GM13977 (cell line): ENCODE measurements around the gene MLPH.

Experiments
- DNase-seq: peaks from one replicate; pipeline ENCODE4 v3.0.0; 2012; ENCODE audit warnings: low spot score
- in situ Hi-C: fragments of 300-500 bp; cut with MboI; formaldehyde crosslinking; loops from one replicate; pipeline ENCODE4 v1.12.0; 2022; ENCODE audit warnings: low sequenced_read_pairs, low pct_unique_long_range_greater_than_20kb, mixed read lengths, inconsistent platforms; ENCODE audit not compliant: unreplicated experiment
- TF ChIP-seq, protein P1 (sequence below): IDR thresholded peaks from 2 replicates; pipeline ENCODE4 v1.5.1; 2012; ENCODE audit warnings: mild to moderate bottlenecking, control low read depth; ENCODE audit not compliant: insufficient read depth; ENCODE audit errors: extremely low read depth, missing control alignments

MLPH gene

DNA sequence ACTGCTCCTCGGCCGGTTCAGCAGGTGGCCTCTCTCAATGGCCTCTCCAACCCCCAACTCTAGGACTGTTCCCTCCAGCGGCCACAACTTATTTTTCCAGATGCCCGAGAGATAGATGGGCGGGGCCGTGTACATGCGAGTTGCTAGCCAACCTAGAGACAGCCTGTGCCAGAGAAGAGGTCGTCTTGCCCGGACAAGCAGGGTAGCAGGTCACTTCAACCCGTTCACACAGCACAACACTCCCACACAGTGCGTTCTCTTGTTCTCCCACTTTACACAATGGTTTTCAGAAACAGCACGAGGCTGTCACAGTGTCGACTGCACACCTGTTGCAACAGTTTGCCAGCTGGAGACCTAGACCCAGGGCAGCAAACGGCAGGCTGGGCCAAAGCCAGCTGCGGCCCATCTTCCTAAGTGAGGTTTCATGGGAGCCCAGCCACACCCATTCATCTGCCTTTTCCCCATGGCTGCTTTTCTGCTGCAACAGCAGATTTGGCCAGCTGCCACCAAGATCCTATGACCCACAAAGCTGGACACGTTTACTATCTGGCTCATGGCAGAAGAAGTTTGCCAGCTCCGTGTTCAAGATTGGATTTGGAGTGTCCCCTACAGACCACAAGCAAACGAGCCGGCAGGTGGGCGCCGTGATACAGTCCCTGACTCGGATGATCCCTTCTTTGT is 72.0 kb downstream of the MLPH start:
- TF ChIP-seq, protein P1, sequence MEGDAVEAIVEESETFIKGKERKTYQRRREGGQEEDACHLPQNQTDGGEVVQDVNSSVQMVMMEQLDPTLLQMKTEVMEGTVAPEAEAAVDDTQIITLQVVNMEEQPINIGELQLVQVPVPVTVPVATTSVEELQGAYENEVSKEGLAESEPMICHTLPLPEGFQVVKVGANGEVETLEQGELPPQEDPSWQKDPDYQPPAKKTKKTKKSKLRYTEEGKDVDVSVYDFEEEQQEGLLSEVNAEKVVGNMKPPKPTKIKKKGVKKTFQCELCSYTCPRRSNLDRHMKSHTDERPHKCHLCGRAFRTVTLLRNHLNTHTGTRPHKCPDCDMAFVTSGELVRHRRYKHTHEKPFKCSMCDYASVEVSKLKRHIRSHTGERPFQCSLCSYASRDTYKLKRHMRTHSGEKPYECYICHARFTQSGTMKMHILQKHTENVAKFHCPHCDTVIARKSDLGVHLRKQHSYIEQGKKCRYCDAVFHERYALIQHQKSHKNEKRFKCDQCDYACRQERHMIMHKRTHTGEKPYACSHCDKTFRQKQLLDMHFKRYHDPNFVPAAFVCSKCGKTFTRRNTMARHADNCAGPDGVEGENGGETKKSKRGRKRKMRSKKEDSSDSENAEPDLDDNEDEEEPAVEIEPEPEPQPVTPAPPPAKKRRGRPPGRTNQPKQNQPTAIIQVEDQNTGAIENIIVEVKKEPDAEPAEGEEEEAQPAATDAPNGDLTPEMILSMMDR, result no peak
- DNase-seq, result no peak
- in situ Hi-C loops, result no loop called here

DNA sequence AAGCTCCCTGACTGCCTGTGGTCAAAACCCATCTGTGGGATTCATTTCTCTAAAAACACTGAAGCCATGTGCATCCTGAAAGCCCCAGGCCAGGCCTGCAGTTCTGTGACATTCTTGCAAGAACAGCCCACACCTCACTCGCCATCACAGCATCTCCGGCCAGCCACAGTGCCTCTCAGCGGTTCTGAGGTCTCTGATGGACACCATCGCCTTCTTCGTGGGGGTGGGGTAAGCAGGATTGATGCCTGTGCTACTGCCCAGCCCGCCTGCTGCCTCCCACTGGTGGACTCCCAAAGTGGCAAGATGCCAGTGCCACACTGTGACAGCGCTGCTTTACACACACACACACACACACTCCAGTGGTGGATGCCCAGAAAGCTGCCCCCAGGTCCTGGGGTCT is 74.2 kb downstream of the MLPH start:
- DNase-seq, result no peak
- in situ Hi-C loops, result no loop called here
- TF ChIP-seq, protein P1, result no peak

DNA sequence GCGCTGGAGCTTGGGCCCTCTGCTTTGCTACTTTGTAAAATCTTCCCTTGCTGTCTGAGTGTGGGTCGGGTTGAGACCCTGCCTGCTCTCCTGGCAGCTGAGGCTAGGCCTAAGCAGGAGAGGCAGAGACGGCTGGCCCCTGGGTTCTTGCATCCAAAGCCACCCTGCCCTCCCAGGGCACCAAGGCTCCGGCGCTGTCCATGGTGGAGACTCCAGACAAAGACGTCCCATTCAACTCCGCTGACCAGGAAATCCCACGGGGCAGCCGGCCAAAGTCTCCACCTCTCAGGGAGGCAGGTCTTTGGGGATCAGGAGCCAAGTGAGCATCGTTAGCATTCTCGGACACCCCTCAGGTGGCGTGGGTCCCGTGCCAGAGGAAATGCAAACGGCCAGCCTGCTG is 76.8 kb downstream of the MLPH start:
- in situ Hi-C loops, result no loop called here
- TF ChIP-seq, protein P1, result no peak
- no peak for DNase-seq

DNA sequence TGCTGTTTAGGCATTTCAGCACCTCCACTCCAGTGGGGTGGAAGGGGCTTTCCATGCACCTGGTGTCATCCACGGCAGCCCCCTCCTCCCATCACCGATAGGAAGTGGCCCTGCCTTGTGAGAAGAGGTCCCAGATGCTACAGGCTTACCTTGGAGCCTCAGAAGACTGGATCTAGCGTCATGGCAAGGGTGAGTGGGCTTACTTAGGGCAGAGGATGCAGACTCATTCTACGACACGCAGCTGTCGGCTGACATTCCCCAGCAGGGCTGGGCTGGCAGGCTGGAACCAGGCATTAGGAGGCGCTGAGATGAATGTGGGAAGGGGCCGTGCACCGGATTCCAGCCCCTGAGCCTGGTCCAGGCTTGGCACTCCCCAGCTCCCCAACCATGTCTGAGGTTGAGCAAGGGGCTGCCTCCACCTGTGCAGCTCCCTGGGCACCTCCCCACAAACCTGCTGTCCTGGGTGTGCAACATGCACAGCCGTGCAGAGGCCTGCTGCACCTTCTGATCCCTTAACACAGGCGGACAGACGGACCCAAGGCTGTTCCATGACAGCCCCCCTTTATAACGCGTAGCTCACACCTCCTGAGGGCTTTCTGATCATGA is 77.6 kb downstream of the MLPH start:
- in situ Hi-C loops, result no loop called here
- TF ChIP-seq, protein P1, result no peak
- no peak for DNase-seq

DNA sequence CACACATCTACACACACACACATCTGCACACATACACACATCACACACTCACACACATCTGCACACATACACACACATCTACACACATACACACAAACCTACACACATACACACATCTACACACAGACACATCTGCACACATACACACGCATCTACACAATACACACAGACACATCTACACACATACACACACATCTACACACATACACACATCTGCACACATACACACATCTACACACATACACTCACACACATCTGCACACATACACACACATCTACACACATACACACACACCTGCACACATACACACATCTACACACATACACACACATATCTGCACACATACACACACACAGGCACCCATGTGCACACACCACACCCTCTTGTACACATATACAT is 78.9 kb downstream of the MLPH start:
- DNase-seq, result no peak
- in situ Hi-C loops, result no loop called here
- TF ChIP-seq, protein P1, result no peak

DNA sequence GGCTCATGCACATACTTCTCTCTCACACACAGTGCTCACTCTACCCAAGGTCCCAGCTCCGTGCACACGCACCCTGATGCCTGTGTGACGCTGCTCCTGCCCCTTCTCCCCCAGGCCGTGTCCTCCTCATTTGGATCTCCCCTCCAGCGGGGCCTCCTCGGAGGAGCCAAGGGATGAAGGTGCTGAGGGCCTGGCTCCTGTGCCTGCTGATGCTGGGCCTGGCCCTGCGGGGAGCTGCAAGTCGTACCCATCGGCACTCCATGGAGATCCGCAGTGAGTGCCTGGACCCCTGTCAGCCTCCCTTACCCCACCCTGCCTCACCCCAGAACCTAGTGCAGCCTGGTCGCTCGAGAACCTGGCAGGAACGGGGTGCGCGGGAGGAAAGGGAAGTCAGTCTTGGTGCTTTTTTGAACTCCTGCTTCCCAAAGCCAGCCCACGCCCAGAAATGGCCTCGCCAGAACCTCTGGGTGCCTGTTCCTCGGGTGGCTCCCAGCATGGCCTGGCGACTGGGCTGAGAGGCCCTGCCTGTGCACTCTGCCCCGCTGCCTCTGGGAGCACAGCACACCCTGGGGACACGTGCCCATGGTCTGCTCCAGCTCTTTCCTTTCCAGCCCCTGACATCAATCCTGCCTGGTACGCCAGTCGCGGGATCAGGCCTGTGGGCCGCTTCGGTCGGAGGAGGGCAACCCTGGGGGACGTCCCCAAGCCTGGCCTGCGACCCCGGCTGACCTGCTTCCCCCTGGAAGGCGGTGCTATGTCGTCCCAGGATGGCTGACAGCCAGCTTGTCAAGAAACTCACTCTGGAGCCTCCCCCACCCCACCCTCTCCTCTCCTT is 79.6 kb downstream of the MLPH start, which contains the start of gene PRLH:
Gene PRLH, plus strand, starts transcription at position 174 of the 835 bp plus-strand sequence. Its CDS starts 0 bp downstream, at position 174.
- in situ Hi-C loops, result no loop called here

More for the DNA sequence above, 79.6 kb downstream of the MLPH start, which contains the start of gene PRLH:
- DNase-seq, result no peak
- TF ChIP-seq, protein P1, result no peak
